LHCN-M2 (cell line): Measurements from ENCODE around the gene SLC25A33. TPM values are rescaled to one million over a fixed set of nuclear protein-coding genes. Genes with fewer than 3 reads are reported as not detected.
"Not testable (repeated sequence)": the region's sequence is repeated elsewhere in the genome, so short reads cannot be mapped to it uniquely, and the experiment has no call there.

Source experiments
- DNase-seq: peaks from one replicate; pipeline ENCODE4 v3.0.0-alpha.2; 2012; ENCODE audit warnings: low read depth
- polyA plus RNA-seq: library from polyadenylated mRNA; unstranded; fragments of >200 nt; gene quantifications from one replicate; pipeline ENCODE4 v1.2.1, GENCODE V29; 2012; ENCODE audit warnings: missing spikeins
- total RNA-seq: library from RNA; depleted of rRNA; stranded (reverse); fragments of >200 nt; gene quantifications from 2 replicates; pipeline ENCODE4 v1.2.3, GENCODE V29; 2014; rRNA removed

The SLC25A33 gene, protein sequence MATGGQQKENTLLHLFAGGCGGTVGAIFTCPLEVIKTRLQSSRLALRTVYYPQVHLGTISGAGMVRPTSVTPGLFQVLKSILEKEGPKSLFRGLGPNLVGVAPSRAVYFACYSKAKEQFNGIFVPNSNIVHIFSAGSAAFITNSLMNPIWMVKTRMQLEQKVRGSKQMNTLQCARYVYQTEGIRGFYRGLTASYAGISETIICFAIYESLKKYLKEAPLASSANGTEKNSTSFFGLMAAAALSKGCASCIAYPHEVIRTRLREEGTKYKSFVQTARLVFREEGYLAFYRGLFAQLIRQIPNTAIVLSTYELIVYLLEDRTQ
- total RNA-seq, result 5.5 and 5.8 TPM in 2 replicates
- polyA plus RNA-seq, result 2.7 TPM

DNA sequence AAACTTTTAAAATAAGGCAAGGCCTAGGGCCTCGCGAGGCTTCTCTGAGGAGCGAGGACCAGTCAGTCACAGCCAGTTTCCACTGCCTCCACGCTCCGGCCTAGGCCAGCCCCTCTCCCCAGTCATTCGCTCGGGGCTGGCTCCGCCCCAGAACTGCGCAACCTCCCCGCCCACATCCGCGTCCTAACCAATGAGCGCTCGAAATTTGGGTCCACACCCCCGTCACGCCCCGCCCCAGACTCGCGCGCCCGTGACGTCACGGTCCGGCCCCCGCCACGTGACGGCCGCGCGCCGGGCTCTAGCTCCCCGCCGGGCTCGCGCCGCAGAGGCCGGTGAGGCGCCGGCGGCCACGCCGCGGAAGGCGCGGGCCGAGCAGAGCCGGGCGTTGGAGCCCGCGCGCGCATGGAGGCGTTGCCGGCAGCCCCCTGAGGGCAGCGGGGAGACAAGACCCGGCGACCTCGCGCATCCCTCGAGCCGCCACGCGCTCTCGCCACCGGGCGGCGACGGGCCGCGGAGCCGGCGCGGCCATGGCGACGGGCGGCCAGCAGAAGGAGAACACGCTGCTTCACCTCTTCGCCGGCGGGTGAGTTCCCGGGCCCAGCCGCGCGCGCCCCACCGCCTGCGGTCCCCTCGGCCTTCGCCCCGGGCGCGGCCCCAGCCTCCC lies at the start of gene SLC25A33:
TSS of gene SLC25A33 (plus strand) at position 301 of the 664 bp plus-strand sequence. CDS start at position 528, 227 bp downstream.
- peak; percentile 95 for DNase-seq

DNA sequence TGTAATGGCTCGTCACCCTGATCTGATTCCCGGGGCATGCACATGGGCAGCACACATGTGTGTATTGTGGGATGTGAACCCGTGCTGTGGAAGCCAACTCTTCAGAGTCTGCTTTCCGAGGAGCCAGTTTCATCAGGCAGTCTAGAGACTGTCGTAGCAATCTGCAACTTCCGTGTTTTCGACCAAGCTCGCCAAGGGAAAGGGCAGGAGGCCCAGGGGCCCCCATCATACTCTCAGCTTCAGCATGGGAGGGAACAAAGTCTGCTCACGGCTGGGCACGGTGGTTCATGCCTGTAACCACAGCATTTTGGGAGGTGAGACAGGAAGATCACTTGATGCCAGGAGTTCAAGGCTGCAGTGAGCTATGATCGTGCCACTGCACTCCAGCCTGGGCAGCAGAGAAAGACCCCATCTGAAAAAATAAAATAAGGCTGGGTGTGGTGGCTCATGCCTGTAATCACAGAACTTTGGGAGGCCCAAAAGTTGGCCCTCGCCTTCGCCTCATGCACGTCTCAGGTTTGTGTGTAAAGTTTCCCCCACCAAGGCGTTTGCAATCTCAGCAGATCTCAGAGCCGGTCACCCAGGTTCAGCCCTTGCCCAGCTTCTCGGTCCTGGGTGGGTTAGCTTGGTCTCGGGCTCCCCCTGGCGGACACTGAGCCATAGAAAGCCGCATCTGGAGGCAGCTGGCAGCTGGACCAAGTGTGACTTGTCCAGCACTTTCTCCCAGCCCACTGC lies 48.5 kb upstream of the SLC25A33 start:
- peak; percentile 72 for DNase-seq

DNA sequence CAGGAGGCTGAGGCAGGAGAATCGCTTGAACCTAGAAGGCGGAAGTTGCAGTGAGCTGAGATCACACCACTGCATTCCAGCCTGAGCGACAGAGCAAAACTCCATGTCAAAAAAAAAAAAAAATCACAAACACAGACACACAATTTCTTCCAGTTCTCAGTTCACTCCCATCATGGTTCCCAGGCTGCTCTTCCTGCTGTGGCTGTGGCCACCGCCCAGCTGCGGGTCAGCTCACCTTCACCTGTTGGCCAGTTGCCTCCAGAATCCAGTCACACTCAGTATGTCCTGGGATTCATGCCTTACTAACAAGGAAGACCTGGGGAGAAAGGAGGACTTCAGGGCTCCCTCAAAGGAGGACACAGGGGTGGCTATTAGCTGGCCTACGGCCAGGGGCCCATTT lies 45.9 kb upstream of the SLC25A33 start:
- DNase-seq, result no peak

DNA sequence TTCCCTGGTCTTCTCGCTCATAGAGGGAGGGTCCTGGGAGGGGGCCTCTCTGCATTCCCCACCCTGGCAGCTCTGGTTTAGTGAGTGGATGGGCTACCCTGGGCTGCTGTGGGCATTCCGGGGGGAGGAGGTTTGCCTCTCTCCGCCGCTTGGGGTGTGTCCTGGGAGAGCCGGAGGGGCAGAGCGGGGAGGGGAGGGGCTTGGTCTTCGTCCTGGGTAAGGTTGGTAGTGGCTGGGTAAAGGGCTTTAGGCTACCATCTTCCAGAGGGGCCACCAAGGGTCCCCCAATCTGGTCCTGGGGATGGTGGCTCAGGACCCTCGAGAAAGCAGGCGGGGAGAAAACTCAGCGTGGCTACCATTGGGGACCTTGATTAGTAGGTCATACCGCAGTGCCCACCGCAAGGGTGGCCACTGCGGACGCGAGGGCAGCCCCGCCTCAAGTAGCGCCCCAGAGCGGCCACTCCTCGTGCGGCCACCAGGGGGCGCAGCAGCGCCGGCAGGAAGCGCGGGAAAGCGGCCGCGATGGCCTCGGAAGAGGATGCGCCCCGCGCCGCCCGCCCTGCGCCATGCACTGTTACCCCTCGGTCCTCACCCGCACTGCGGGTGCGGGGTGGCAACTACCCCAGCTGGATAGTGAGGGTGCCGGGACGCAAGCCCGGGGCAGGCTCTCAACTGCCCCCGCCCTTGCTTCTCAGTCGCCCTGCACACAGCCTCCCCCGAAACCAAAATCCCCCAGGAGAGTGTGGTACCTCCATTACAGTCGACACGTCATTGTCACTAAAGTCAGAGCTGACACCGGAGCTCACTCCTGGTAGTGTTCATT lies 44.1 kb upstream of the SLC25A33 start:
- peak; percentile 19 for DNase-seq

DNA sequence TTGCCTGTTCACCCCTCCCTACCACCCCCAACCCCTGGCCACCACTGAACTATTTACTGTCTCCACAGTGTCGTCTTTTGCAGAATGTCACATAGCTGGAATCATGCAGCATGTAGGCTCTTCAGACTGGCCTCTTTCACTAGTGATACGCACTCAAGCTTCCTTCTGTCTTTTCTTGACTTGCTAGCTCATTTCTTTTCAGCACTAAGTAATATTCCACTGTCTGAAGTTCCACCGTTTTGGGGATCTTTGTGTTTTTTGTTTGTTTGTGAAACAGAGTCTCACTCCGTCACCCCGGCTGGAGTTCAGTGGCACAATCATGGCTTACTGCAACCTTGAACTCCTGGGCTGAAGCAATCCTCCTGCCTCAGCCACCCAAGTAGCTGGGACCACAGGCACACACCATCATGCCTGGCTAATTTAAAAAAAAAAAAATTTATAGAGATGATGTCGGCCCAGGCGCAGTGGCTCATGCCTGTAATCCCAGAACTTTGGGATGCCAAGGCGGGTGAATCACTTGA lies 43.4 kb upstream of the SLC25A33 start:
- no peak for DNase-seq

DNA sequence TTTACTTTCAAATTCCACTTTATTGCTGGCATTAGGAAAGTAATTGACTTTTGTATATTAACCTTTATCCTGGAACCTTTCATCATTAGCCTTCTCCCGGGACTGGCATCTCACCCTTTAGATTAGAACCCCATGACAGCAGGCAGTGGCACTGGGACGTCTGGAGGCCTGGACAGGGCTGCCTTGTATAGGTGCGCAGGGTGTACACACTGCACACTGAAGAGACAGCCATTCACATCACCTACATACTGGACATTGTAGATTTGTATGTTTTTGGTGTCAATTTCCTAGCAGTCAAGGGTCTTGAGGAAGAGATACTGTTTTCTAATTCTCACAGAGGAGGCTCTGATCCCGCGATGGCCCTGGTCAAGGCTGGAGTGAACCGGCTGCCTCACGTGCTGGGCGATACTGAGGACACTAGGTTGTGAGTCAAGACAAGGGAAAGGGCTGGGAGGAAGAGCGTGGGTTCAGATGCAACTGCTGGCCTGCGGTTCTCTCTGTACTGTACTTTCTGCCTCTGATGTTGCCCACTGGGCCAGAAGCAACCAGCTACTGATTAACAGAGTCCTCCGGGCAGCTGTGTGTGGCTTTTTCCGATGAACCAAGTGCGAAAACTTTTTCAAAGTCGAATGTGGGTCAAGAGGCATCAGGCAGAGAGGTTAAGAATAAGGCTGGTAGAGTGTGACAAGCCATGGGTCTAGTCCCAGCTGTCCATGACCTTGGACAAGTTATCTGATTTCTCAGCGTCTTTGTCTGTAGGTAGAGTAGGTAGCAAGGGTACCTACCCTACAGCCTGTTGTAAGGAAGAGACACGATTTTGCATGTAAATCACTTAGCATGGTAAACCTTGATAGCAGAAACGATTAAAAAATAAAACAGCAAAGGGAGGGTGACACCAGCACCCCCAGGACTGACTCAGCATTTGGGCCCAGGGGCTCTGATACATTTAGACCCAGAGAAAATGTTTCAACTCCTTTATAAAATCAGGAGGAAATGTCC lies 38.2 kb upstream of the SLC25A33 start:
- DNase-seq, result no peak

DNA sequence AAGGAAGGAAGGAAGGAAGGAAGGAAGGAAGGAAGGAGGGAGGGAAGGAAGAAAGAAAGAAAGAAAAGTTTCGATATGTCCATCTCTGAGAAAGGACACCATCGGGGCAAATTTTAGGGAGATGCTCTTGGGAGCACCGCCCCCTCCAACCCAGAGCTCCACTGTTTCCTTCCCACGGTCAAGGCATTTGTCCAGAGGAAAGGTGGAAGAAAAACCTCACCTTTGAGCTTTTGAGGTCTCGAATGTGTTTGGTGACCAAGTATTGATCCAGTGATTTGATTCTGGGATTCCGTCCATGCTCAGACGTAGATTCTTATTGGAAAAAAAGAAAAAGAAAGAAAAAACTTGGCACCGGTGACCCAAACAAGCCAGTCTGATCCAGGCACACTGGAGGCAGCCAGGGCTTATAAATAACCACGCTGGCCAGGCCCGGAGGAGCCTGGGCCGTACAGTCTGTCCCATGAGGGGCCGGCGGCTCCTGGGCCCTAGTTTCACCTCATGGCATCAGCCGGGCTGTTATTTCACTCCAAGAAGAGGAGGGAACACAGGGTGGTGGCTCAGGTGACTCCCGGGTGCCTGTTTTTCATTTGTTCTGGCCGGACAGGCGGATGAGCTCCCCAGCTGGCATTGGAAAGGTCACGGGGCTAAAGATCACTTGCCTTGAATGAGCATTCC lies 36.1 kb upstream of the SLC25A33 start:
- no peak for DNase-seq

DNA sequence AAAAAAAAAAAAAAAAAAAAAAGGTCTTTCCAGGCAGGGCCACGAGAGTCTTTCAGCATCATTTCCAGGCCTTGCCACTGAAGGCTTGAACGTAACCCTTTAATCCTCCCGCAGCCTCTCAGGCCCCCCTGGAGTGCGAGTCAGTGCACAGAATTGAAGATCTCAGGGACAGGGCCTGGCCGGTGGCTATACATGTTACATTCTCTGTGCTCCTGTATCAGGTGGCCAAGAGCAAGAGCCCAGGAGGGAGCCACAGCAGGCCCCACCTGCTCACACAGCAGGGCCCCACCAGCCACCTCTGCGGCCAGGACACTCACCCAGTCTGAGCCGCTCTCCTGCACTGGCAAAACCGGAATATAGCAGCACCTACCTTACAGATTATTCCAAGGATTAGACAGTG lies 34.1 kb upstream of the SLC25A33 start:
- no peak for DNase-seq

DNA sequence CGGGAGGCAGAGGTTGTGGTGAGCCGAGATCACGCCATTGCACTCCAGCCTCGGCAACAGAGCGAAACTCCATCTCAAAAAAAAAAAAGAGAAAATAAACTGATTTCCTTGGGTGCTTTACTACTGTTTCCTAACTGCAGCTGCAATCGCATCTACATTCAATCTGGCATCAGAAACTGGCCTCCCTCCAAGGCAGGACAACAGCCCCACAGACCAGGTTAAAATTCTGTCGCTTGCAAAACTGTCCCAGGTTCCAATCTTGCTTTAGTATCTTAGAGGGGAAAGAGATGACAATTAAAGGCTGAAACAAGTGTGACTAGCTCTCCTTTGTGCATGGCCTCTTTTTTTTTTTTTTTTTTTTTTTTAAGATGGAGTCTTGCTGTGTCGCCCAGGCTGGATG lies 32.4 kb upstream of the SLC25A33 start:
- DNase-seq, result no peak

DNA sequence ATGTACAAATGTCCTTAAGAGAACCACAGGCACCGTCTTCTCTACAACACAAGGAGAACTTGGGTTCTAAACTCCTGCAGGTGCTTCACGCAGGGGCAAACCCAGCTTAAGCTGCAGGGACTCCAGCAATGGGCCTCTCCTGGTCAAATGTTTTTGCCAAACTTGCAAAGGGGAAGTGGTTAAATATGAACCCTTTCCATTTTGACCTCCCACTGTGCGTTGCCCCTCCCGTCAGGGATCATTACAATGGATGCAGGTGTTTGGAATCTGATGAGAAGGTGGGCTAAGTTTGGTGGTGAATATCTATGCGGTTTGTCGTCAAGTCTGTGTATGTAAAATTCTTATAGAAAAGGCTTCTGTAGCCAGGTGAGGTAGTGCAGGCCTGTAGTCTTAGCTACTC lies 29.1 kb upstream of the SLC25A33 start:
- DNase-seq, result no peak

DNA sequence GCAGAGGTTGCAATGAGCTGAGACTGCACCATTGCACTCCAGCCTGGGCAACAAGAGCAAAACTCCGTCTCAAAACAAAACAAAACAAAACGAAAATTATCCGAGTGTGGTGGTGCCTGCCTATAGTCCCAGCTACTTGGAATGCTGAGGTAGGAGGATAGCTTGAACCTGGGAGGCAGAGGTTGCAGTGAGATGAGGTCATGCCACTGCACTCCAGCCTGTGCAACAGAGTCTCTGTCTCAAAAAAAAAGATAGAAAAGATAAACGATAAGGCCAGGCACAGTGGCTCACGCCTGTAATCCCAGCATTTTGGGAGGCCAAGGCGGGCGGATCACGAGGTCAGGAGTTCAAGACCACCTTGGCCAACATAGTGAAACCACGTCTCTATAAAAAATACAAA lies 23.7 kb upstream of the SLC25A33 start:
- not testable (repeated sequence) for DNase-seq

DNA sequence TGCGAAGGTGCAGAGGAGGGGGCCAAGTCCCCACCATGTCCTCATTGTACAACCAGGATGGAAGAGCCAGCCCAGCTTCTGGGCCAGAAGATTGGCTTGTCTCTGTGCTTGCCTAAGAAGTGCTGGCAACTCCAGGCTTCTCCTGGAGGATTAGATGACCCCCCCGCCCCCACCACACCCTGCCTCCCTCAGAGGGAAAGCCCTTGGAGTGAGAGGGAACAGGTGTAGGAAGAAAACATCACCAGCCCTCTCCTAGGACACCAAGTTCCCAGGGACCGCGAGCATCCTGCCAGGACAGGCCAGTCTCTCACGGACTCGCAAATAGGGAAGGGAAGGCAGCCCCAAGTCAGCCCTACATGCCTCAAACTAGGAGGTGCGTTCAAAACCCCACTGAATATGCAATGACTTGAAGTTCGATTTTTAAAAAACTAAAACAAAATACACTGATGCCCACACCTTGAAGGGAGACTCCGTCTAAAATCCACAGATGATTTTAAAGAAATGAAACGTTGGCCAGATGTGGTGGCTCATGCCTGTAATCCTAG lies 20.7 kb upstream of the SLC25A33 start:
- DNase-seq, result no peak

DNA sequence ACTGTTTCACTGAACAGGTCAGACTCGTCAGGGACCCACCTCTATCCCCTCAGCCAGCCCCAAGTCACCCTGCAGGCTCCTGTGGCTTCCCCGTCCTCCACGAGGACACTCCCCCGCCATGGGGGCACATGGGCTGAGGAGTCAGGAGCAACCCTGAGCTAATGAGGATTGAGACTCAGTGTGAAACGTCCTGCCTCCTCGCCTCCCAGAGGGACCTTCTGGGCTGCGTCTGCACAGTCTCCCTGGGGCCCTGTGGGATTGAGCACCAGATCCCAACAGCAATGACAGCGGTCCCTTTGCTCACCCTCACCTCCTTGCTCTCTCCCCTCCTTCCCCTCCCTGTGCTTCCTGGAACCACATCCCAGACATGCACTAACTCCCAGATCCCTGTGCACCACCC lies 18.9 kb upstream of the SLC25A33 start:
- DNase-seq, result no peak

DNA sequence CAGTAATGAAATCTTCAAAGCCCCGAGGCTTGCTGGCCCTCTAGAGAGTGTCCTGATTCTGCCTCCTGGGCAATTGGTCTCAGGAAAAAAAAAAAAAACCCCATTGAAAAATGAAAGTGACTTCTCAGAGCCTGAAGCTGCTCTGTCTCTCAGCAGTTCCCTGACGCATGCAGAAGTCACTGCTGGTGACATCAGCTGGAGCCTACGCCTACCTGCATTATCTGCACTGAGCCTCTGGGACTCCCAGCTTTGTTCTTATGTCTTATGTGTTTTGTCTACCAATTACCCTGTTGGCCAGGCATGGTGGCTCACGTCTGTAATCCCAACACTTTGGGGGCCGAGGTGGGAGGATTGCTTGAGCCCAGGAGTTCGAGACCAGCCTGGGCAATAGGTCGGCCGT lies 10.1 kb upstream of the SLC25A33 start:
- peak; percentile 30 for DNase-seq

DNA sequence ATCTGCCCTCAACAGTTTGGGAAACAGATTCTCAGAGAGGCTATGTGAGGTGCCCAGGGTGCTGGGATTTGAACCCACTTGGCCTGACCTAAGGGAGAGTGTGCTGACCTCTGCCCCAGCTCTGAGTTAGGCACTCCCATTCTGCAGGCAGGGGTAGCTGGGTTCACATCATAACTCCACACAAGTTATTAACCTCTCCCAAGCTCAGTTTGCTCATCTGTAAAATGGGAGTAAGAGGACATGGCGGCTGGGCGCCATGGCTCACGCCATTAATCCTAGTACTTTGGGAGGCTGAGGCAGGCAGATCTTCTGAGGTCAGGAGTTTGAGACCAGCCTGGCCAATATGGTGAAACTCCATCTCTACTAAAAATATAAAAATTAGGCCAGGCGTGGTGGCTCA lies 8.9 kb upstream of the SLC25A33 start:
- no peak for DNase-seq

DNA sequence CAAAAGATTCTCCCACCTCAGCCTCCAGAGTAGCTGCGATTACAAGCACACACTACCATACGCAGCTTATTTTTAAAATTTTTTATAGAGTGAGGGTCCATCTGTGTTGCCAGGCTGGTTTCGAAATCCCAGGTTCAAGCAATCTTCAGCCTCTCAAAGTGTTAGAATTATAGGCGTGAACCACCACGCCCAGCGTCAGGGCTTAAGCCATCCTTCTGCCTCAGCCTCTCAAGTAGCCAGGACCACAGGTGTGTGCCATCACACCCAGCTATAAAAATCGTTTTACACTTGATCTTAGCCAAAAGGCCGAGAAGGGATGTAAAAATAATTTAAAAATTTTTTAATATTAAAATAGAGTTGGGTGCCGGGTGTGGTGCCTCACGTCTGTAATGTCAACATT lies 4.3 kb upstream of the SLC25A33 start:
- DNase-seq, result no peak

DNA sequence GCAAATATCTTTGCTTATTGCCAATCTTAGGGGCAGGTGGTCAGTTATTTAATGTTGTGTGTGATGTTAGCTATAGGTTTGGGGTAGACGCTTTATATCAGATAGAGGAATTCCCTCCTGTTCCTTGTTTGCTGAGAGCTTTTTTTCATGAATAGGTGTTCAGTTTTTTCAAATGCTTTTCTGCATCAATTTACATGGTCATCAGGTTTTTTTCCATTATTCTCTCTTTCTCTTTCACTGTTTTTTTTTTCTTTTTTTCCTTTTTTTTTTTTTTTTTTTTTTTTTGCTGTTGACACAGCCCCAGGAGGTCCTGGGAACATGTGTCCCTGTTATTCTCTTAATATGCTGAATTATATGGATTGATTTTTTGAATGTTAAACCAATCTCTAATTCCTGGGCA lies 3.0 kb upstream of the SLC25A33 start:
- DNase-seq, result no peak

DNA sequence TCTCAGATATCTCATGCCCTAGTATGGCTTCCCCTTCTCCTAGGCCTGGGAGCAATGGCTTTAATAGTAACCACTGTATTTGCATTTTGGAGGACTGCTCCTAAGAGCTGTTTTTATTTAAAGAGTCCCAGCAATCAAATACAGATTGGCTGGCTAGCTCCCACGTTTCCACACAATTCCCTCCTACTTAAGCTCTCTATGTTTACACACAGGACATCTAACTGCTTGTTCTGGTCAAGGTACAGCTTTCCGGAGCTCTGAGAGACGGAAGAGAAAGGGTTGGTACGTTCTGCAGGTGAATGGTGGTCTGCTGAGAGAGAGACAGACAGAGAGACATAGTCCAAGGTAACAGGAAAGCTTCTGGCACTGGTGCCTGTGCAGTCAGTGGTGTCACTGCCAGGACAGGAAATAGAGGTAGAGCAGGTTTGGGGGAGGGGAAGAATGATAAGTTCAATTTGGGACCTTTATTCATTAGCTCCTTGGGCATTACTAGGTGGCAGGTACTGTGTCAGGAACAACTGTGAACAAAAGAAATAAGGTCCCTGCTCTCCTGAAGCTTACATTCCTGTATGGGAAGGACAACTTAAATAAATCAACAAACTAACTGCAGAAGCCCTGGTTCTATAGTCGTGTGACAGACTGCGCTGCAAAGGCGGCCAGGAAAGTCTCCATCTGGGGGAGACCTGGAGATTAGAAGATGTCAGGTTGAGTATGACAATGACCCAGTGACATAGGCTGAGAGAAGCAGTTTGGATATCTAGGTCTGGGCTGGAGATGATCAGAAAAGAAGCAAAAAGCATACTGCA lies 1.2 kb upstream of the SLC25A33 start:
- no peak for DNase-seq
